Stimulated activated CD8-positive, alpha-beta memory T cell treated with anti-CD3 and anti-CD28 coated beads, Interleukin-7, amount 100 ng/mL, for 4 hours (primary cell): ENCODE measurements around the gene ADK.
A peak's percentile ranks its signal among the peaks of the same experiment; 100 is the strongest.
"Not testable (repeated sequence)": the region's sequence is repeated elsewhere in the genome, so short reads cannot be mapped to it uniquely, and the experiment has no call there.

Source experiments
- DNase-seq, 2 donors: peaks; one replicate each; pipeline ENCODE4 v3.0.0-alpha.2; 2020; ENCODE audit warnings: low read depth in 2 of 2

ADK gene

DNA sequence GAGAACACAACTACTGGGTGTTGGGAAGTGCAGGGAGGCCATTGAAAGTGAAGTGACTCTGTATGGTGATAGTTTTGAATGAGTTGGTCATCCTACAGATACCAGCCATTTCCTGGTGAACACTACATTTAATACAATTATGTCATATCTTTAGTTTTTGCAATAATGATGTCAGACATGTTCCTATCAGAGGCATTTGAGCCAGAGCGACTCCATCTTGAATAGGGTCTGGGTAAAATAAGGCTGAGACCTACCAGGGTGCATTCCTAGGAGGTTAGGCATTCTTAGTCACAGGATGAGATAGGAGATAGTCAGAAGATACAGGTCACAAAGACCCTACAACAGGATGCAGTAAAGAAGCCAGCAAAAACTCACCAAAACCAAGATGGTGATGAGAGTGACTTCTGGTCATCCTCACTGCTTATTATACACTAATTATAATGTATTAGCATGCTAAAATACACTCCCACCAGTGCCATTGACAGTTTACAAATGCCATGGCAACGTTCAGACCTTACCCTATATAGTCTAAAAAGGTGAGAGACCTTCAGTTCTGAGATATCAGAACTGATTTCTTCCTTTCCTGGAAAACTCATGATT lies 28.2 kb downstream of the ADK start:
- no peak for DNase-seq

DNA sequence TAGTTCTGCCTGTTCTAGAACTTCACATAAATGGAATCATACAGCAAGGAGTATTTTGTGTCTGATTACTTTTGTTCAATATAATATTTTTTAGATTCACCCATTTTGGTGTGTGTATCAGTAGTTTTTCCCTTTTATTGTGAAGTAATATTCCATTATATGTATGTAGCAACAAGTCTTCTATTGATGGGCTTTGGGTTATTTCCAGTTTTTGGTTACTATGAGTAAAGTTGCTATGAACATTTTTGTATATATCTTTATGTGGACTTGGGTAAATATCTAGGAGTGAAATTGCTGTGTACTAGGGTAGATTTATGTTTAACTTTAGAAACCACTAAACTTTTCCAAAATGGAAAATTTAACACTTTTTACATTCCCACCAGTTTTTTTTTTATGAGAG lies 35.7 kb downstream of the ADK start:
- no peak for DNase-seq

DNA sequence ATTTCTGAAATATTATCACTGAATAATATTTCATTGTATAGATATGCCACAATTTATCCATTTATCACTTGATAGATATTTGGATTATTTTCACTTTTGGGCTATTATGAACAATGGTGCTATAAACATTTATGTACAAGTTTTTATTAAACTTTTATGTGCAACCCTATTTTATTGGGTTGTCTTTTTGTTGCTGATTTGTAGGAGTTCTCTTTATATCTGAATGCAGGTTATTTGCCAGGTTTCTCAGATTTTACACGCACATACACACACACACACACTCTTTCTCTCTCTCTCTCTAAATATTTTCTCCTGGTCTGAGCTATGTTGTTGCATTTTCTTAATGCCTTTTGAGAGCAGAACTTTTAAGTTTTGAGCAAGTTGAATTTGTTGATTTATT lies 36.2 kb downstream of the ADK start:
- no peak for DNase-seq

DNA sequence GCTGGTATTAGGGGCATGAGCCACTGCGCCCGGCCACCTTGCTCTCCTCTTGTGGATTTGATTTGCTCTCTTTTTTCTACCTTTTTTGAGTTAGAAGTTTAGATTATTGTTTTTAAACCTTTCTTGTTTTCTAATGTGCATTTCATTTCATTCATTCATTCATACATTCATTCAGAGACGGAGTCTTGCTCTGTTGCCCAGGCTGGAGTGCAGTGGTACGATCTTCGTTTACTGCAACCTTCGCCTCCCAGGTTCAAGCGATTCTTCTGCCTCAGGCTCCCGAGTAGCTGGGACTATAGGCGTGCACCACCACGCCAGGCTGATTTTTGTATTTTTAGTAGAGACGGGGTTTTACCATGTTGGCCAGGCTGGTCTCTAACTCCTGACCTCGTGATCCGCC lies 37.6 kb downstream of the ADK start:
- not testable (repeated sequence) for DNase-seq

DNA sequence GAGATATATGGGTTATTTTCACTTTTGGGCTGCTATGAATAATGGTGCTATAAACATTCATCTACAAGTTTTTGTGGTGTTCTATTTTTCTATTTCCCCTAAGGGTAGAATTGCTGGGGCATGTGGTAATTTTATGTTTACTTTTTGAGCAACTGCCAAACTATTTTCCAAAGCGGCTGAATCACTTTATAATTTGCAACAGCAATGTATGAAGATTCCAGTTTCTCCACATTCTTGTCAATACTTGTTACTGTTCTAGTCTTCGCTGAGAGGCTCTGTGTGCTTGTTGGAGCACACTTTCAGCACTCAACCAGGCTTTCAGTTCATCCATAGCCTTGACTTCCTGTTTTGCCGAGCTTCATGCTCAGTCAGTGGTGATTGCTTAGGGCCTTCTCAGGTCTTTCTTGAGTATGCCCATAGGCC lies 39.0 kb downstream of the ADK start:
- no peak for DNase-seq

DNA sequence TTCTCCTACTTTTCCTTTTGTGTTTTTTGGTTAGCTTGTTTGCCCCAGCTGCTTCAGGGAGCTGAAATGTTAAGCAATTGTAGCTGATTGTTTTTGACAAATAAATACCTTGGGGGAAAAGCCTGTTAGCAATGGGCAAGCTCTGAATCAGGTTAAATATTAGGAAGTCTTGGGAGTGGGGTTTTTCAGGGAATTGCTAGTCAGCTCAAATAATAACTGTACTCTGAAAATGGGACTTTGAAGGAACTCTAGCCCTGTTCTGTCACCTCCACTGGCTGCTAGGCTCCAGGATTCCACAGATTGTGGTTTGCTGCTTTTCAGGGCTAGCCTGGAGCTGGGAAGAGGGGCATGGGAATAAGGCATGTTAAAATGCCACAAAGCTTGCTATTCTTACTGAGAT lies 39.5 kb downstream of the ADK start:
- no peak for DNase-seq

DNA sequence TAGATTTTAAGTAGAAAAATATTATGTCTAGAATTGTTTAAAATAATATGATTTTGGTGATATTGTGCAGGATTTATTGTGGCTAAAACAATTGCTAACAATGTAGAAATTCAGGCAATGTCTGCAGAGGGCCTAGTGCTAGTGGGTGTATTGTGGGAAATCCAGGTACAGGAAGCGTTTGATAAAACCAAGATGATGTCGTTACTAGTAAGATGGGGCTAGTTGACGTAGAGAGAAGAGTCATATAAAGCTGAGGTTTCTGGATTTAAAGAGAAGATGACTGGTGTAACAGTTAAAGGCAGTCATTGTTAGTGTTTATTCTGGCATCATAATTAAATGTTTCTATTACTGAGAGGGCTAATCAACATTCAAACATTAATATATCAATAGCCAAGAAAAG lies 43.5 kb downstream of the ADK start:
- no peak for DNase-seq

DNA sequence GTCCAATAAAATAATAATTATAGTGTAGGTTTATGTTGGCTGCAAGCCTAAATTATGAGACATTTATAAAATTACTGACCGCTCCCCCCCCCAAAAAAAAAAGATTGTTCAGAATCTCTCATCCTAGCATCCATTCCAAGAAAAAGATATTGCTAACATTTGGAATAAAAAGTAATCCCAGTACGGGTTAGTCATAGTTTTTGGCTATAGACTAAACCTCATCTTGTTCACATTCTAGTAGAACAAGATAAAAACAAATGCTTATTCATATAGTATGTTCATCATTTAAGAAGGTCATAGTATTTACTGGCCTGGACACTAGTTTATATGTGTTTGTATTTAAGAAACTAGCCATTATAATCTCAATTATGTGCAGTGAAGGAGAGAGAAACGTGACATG lies 44.0 kb downstream of the ADK start:
- DNase-seq: no peak

DNA sequence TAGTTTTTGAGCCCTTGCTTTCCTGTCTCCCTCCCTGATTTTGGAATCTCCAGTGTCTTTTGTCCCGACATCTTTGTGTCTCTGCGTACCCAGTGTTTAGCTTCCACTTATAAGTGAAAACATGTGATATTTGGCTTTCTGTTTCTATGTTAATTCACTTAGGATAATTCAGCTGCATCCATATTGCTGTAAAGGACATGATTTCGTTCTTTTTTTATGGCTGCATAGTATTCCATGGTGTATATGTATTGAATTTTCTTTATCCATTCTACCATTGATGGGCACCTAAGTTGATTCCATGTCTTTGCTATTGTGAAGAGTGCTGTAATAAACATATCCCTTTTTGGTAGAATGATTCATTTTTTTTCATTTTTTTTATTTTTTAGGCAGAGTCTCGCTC lies 48.3 kb downstream of the ADK start:
- no peak for DNase-seq

DNA sequence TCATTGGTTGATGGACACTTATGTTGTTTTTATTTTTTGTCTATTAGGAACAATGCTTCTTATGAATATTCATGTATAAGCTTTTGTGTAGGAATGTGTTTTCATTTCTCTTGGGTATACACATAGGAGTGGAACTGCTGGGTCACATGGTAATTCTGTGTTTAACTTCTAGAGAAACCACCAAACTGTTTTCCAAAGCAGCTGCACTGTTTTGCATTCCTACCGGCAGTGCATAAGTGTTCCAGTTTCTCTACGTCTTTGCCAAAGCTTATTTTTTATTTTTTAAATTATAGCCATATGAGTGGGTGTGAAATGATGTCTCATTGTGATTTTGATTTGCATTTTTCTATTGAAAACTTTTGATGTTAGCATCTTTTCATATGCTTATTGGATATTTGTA lies 51.3 kb downstream of the ADK start:
- no peak for DNase-seq

DNA sequence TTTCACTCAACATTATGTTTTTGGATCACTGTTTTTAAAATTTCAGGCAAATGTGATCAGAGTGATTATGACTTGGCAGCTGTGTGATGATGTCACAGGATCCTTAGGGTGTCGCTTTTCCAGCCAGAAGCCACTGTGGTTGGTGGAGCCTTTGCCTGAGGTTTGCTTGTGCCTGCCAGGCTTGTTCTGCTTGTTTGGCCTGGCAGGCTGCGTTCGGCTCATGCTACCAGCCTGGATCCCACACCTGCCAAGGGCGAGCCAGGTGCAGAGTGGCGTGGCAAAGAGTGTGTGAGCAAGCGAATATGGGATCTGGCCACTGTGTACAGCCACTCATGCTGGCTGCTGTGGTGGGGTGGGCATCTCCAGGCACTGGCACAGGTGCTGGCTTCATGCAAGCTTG lies 55.7 kb downstream of the ADK start:
- no peak for DNase-seq

DNA sequence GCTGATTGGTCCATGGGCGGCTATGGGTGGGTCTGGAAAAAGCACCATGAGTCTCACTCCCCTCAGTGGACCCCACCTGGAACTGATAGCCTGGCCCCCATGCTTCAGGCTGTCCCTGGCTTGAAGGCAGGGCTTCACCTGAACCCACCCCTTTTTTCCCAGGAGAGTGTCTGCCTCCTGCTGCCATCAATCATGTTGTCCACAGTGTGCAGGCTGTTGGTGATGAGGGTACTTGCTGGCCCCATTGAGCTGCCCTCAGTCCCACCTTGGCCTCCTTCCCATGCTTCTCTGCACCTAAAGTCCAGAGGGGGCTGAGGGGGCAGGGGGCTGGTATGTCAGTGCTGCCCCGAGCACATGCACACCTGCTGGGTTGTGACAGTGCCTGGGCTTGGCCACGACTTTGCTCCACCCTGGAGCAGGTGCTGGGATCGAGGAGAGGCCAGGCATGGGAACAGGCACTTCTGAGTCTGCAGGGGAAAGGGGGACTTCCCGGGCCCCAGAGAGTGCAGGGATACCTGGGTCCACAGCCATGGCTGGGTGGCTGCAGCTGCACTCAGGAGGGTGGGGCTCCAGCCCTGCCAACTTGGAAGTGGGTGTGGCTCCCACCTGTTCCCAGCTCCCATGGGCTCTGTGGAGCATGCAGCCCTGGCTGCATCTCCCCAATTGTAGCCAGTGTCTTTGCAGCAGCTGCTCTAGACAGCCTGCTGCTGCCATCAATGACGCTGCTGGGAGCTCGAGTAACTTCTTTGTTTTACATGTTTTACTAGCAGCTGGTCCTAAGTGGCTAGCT lies 56.9 kb downstream of the ADK start:
- DNase-seq: no peak

DNA sequence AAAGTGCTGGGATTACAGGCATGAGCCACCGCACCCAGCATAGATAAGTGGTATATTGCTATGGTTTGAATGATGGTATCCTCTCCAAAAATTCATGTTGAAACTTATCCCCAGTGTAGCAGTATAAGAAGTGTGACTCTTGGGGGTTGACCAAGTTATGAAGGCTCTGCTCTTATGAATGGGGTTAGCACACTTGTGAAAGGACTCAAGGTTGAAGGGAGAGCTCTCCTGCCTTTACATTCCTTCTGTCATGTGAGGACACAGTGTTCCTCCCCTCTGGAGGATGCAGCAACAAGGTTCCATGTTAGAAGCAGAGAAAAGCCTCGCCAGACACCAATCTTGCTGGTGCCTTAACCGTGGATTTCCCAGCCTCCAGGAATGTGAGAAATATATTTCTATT lies 58.0 kb downstream of the ADK start:
- no peak for DNase-seq

DNA sequence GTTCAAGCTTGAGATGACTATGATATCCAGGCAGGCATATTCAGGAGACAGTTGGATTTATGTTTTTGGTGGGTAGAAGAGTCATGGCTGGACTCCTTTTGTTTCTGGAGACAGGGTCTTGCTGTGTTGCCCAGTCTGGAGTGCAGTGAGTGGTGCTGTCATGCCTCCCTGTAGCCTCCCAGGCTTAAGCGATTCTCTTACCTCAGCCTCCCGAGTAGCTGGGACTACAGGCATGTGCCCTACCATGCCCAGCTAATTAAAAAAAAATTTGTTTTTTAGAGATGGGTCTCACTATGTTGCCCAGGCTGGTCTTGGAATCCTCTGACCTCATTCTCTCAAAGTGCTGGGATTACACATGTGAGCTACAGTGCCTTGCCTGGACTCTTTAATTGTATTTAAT lies 62.0 kb downstream of the ADK start:
- DNase-seq: no peak

DNA sequence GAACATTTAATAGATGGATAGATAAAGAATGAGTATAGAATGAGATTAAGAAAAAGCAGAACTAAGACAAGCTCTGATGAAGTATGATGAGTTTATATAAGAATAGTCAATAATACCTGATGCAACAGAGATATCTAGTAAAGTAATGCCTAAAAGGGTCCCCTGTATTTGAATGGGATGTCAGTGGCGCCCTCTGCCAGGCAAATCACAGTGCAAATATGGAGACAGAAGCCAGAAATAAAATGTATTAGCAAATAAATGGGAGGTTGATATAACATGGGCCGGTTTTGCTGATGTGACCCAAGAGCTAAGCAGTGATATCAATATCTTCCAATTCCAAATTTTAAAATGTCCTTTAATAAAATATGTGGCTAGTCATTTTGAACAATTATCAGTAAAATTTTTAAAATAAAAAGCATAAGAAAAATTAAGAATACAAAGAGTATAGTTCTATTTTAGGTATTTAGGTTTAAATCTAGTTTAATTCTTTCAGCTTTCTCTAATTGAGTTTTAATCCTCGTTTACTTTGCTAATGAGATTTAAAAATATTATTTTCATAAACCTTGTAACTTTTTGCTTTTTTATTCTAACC lies 62.6 kb downstream of the ADK start:
- peak; percentile 11 to 21 for DNase-seq

DNA sequence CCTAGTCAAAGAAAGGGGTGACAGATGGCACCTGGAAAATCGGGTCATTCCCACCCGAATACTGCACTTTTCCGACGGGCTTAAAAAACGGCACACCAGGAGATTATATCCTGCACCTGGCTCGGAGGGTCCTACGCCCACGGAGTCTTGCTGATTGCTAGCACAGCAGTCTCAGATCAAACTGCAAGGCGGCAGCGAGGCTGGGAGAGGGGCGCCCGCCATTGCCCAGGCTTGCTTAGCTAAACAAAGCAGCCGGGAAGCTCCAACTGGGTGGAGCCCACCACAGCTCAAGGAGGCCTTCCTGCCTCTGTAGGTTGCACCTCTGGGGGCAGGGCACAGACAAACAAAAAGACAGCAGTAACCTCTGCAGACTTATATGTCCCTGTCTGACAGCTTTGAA lies 66.1 kb downstream of the ADK start:
- DNase-seq: not testable (repeated sequence)

DNA sequence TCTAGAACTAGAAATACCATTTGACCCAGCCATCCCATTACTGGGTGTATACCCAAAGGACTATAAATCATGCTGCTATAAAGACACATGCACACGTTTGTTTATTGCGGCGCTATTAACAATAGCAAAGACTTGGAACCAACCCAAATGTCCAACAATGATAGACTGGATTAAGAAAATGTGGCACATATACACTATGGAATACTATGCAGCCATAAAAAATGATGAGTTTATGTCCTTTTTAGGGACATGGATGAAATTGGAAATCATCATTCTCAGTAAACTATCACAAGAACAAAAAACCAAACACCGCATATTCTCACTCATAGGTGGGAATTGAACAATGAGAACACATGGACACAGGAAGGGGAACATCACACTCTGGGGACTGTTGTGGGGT lies 71.4 kb downstream of the ADK start:
- DNase-seq: not testable (repeated sequence)

DNA sequence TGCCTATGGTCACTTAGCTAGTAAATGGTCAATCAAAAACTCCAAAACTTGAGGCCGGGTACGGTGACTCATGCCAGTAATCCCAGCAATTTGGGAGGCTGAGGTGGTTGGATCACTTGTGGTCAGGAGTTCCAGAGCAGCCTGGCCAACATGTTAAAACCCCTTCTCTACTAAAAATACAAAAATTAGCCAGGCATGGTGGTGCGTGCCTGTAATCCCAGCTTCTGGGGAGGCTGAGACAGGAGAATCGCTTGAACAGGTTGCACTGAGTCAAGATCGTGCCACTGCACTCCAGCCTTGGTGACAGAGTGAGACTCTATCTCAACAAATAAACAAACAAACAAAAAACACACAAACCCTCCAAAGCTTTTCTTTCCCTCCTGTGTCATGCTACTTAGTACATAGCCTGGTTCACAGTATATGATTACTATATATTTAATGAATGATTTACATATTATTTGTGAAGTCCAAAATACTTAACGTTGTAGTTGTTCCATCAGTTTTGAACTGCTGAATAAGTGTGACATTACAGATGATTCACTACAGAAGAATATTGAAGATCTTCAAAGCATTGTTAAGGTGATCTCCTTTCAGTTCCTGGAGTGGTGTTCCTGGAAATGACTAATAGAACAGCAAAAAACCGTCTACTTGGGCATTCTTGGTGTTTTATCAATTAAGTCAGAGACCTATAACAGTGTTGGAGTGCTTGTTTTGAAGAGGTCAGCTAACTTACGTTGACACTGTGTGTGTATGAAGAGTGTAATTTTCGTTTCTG lies 72.9 kb downstream of the ADK start:
- DNase-seq: no peak

DNA sequence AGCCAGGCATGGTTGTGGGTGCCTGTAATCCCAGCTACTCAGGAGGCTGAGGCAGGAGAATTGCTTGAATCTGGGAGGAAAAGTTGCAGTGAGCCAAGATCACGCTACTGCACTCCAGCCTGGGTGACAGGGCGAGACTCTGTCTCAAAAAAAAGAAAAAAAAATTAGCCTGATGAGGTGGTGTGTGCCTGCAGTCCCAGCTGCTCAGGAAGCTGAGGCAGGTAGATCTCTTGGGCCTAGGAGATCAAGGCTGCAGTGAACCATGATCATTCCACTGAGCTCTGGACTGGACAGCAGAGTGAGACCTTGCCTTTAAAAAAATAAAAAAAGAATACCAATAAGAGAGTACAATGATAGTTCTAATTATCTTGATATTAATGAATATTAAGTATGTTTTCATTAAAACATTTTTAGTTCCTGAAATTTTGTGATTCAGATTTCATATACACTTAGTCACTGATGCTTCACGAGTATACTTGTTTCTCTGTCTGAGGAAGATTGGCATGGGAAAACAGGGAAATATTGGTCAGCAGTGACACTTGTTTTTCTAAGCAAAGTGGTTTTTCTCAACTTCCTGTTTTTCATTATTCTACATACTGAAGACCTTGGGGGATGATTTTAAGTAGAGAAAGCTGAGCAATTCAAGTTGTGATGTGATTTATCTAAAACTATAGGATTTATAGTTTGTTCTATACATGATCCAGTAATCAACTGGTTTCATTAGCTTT lies 76.8 kb downstream of the ADK start:
- DNase-seq: no peak

DNA sequence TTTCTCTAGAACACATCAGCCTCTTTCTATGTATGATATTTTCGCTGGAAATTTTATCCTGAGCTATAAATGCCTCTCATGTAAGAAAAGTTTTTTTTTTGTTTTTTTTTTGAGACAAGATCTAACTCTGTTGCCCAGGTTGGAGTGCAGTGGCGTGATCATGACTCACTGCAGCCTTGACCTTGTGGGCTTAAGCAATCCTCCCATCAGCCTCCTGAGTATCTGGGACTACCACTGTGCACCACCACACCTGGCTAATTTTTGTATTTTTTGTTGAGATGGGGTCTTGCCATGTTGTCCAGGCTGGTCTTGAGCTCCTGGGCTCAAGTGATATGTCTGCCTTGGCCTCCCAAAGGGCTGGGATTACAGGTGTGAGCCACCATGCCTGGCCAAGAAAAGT lies 80.4 kb downstream of the ADK start:
- DNase-seq: no peak

DNA sequence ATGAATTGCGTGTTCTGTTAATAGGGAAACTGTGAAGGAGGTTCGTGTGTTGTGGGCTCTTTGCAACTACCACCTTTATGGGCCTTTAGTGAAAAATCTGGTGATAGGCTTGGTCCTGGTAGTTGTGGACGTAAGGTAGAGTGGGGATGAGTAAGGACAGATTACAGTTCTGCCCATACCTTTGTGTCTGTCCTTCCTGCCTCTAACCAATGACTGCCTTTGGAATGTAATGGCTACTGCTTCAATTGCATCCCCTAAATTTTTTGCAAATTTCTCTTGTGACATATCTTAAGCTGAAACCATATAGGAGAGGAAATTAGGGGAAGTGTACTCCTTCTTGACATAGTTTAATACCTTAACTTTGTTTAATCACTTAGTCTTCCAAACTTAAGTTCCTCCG lies 82.3 kb downstream of the ADK start:
- DNase-seq: no peak

DNA sequence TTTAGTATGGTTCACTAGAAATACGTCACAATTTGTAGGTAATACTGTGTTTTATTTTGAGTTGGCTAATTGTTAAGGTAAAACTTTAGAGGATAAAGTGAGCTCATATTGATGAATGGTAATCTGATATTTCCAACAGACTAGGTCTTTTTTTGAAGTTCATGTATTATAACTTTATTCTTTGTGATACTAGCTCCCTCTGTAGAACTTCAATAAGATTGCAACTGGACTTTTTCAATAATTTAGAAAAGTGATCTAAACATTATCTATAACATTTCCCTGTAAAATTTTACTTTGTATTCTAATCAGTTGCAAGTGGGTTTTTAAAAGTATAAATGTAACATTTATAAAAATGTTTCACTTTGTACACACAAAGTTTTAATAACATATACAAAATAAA lies 83.5 kb downstream of the ADK start:
- DNase-seq: no peak
